GM12801 (cell line): Measurements from ENCODE around the gene RPA3.

Experiments used
- TF ChIP-seq, protein P1 (sequence below): IDR thresholded peaks from one replicate; pipeline ENCODE4 v1.5.1; 2011; ENCODE audit warnings: control low read depth; ENCODE audit not compliant: insufficient read length; ENCODE audit errors: extremely low read depth

Gene RPA3

GRCh38 chr7:7701527-7701926 lies 16.9 kb downstream of the RPA3 start:
- TF ChIP-seq, protein P1, sequence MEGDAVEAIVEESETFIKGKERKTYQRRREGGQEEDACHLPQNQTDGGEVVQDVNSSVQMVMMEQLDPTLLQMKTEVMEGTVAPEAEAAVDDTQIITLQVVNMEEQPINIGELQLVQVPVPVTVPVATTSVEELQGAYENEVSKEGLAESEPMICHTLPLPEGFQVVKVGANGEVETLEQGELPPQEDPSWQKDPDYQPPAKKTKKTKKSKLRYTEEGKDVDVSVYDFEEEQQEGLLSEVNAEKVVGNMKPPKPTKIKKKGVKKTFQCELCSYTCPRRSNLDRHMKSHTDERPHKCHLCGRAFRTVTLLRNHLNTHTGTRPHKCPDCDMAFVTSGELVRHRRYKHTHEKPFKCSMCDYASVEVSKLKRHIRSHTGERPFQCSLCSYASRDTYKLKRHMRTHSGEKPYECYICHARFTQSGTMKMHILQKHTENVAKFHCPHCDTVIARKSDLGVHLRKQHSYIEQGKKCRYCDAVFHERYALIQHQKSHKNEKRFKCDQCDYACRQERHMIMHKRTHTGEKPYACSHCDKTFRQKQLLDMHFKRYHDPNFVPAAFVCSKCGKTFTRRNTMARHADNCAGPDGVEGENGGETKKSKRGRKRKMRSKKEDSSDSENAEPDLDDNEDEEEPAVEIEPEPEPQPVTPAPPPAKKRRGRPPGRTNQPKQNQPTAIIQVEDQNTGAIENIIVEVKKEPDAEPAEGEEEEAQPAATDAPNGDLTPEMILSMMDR, result no peak

- TF ChIP-seq, protein P1, result no peak
These were observed 18.4 kb downstream of the RPA3 start for GRCh38 chr7:7699970-7700369.

DNA sequence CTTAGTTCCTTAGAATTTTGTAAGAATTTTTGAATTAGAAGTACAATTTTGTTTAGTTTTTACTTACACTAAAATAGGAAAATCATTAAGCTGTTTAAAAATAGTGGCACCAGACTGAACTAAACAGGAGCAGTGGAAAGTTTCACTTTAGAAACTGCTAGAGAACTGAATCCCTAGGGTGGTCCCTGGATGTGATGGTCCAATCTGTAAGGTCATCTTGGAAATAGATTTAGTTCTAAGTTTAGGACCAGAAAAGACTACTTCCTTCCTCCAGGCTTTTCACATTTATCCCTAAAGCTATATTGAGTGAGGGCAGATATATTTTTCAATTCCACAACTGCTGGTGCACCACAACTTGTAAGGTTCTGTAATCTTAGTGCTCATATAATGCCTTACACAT lies 19.0 kb downstream of the RPA3 start:
- TF ChIP-seq, protein P1, result no peak

DNA sequence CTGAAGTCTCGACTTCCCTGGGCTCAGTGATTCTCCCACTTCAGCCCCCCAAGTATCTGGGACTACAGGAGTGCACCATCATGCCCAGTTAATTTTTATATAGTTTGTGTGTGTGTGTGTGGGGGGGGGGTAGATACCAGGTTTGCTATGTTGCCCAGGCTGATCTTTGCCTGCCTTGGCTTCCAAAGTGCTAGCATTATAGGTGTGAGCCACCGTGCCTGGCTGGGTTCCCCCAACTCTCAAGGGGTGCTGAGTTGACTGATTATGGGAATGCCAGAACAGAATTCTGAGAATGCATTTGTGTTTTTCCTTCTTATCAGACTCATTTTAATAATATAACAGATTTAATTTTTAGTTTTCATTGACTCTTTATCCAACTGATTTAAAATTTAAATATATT lies 19.5 kb downstream of the RPA3 start:
- TF ChIP-seq, protein P1, result no peak

GRCh38 chr7:7696458-7697119 lies 21.8 kb downstream of the RPA3 start:
- TF ChIP-seq, protein P1, result no peak

DNA sequence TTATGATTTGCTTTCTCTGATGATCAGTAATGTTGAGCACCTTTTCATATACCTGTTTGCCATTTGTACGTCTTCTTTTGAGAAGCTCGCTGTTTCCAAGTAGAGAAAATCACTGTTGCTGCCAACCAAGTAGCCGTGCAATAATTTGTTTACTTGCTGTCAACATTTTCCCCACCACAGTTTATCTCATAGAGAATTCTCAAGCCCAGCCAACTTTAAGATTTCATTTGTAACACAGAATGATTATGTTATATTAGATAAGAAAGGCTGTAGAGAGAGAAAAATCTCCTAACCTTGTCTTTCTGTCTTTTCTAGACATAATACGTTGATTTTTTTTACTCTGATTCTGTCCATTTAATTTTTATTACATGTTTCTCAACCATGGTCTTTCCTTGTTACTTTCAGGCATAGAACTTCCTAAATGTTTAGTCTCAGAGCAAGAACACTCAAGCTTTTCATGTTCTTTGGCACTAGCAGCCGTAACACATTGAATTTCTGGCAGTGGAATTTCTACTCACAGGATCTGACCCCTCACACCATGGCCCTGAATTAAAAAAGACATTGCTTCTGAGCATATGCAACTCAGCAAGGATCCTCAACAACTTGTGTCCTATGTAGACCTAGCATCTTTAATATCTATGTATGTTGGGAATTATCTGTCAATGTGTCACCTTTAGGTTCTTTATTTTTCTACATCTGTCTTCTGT lies 23.1 kb downstream of the RPA3 start:
- TF ChIP-seq, protein P1, result no peak

- TF ChIP-seq, protein P1, result no peak
These were observed 23.9 kb downstream of the RPA3 start for GRCh38 chr7:7694542-7694941.
